T-helper 17 cell (primary cell): ENCODE measurements around the gene CACNA1G. TPM values are rescaled to one million over a fixed set of nuclear protein-coding genes. Genes with fewer than 3 reads are reported as not detected.

Experiments
- ATAC-seq: fragments of 150-1000 bp; cut with Tn5 transposase; 2 replicates; pipeline ENCODE4 v1.10.0; 2021; ENCODE audit warnings: mild to moderate bottlenecking, moderate library complexity
- DNase-seq, 3 donors: peaks; one replicate each; pipeline versions ENCODE4 v3.0.0 to v3.0.0-alpha.2; 2020 to 2021
- H3K9me3 ChIP-seq: one replicate; pipeline ENCODE4 v1.7.0; 2013; ENCODE audit warnings: low read length, mild to moderate bottlenecking; ENCODE audit not compliant: control insufficient read depth, poor library complexity, severe bottlenecking
- H3K27ac Mint-ChIP-seq: one replicate; pipeline ENCODE4 v1.8.0; 2022; ENCODE audit warnings: mild to moderate bottlenecking, moderate library complexity, mixed read lengths
- H3K27me3 Mint-ChIP-seq: one replicate; pipeline ENCODE4 v1.8.0; 2022; ENCODE audit warnings: mixed read lengths
- H3K36me3 Mint-ChIP-seq: one replicate; pipeline ENCODE4 v1.8.0; 2022; ENCODE audit warnings: low read depth, mixed read lengths
- H3K4me1 Mint-ChIP-seq: one replicate; pipeline ENCODE4 v1.8.0; 2022; ENCODE audit warnings: mild to moderate bottlenecking, mixed read lengths
- H3K4me3 Mint-ChIP-seq: one replicate; pipeline ENCODE4 v1.8.0; 2022; ENCODE audit warnings: mild to moderate bottlenecking, moderate library complexity, mixed read lengths
- total RNA-seq, 4 donors: library from RNA in 2 of 4; stranded (reverse) in 2 of 4; gene quantifications; one replicate each; pipeline ENCODE4 v1.2.3 and lab custom pipeline; 2022 to 2026

Gene CACNA1G
- total RNA-seq, 2 donors from 2014 or later, result 0.05 to 0.18 TPM

DNA sequence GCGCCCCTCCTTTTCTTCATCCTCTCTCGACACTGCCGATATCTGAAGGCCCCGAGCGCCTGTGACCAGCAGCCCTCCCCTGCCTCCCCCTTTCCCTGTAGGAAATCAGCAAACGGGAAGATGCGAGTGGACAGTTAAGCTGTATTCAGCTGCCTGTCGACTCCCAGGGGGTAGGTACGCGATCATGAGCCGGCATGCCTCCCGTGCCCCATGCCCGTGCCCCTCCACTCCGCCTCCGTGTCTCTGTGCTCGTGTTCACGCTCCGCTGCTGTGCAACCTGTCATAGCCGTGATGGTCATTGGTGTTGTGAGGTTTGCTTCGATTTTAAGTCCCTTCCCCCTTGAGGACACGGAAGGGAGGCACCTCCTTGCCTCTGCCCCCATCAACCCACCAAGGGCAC, 34.4 kb downstream of the CACNA1G start:
- H3K4me3 Mint-ChIP-seq, result no peak overlapping the region
- H3K36me3 Mint-ChIP-seq, result no peaks in the 10 kb centered on the region
- peaks cover 4% of the 10 kb centered on the region for H3K4me1 Mint-ChIP-seq
- no peak overlapping the region for H3K27ac Mint-ChIP-seq
- H3K9me3 ChIP-seq, result no peaks in the 10 kb centered on the region
- H3K27me3 Mint-ChIP-seq, result peaks cover 19% of the 10 kb centered on the region
- DNase-seq, result no peak
- no peak for ATAC-seq

DNA sequence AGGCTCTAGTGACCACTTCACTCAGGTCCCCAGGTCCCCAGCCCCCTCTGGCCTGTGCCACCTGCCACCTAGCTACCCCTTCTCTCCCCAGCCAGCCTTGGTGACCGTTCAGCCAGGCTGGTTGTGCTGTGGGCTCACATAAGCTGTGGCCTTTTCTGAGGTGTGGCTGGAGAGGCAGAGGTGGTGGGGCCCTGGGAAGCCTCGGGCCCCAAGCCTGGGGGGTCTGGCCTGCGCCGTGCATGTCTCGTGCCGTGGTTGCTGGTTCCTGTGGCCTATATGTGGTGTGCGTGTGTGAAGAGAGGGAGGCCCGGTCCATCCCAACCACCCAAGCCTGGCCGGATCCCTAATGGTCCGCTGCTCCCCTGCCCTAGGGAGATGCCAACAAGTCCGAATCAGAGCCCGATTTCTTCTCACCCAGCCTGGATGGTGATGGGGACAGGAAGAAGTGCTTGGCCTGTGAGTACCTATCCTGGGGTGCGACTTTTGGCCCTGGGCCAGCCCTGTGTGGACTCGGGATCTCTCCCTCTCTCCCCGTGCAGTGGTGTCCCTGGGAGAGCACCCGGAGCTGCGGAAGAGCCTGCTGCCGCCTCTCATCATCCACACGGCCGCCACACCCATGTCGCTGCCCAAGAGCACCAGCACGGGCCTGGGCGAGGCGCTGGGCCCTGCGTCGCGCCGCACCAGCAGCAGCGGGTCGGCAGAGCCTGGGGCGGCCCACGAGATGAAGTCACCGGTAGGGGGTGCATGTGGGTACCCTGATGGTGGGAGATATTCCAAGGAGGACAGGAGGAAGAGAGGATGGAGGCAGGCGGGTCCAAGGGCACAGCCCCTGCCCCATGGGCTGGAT, 35.9 kb downstream of the CACNA1G start:
- no peak for ATAC-seq
- no peaks in the 10 kb centered on the region for H3K36me3 Mint-ChIP-seq
- H3K9me3 ChIP-seq, result no peaks in the 10 kb centered on the region
- peaks cover 19% of the 10 kb centered on the region for H3K27me3 Mint-ChIP-seq
- H3K4me1 Mint-ChIP-seq, result peaks cover 4% of the 10 kb centered on the region
- no peak overlapping the region for H3K27ac Mint-ChIP-seq
- no peak overlapping the region for H3K4me3 Mint-ChIP-seq
- DNase-seq, result no peak

DNA sequence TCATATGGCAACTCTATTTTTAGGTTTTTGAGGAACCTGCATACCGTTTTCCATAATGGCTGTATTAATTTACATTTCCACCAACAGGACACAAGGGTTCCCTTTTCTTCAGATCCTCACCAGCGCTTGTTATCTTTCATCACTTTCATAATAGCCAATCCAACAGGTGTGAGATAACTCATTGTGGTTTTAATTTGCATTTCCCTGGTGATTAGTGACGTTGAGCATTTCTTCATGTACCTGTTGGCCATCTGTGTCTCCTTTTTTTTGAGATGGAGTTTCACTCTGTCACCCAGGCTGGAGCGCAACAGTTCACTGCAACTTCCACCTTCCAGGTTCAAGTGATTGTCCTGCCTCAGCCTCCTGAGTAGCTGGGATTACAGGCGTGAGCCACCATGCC, 38.0 kb downstream of the CACNA1G start:
- peaks cover 2% of the 10 kb centered on the region for H3K36me3 Mint-ChIP-seq
- peaks cover 31% of the 10 kb centered on the region for H3K27me3 Mint-ChIP-seq
- H3K4me1 Mint-ChIP-seq, result peaks cover 4% of the 10 kb centered on the region
- DNase-seq (no peak), ATAC-seq (no peak)
- H3K4me3 Mint-ChIP-seq, result no peak overlapping the region
- H3K27ac Mint-ChIP-seq, result no peak overlapping the region
- no peaks in the 10 kb centered on the region for H3K9me3 ChIP-seq

DNA sequence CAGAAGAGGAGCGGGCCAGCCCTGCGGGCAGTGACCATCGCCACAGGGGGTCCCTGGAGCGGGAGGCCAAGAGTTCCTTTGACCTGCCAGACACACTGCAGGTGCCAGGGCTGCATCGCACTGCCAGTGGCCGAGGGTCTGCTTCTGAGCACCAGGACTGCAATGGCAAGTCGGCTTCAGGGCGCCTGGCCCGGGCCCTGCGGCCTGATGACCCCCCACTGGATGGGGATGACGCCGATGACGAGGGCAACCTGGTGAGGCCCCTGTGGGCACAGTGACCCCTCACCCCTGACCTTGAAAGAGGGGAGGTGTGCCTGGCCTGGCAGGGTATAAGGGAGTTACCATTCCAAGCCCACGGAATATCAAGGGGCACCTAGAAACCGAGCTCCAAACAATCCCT, 39.1 kb downstream of the CACNA1G start:
- no peaks in the 10 kb centered on the region for H3K9me3 ChIP-seq
- Mint-ChIP-seq H3K4me3 (no peak overlapping the region), H3K4me1 (peaks cover 4% of the 10 kb centered on the region), H3K27me3 (peaks cover 36% of the 10 kb centered on the region), H3K36me3 (peaks cover 2% of the 10 kb centered on the region), H3K27ac (no peak overlapping the region)
- ATAC-seq (no peak), DNase-seq (no peak)

DNA sequence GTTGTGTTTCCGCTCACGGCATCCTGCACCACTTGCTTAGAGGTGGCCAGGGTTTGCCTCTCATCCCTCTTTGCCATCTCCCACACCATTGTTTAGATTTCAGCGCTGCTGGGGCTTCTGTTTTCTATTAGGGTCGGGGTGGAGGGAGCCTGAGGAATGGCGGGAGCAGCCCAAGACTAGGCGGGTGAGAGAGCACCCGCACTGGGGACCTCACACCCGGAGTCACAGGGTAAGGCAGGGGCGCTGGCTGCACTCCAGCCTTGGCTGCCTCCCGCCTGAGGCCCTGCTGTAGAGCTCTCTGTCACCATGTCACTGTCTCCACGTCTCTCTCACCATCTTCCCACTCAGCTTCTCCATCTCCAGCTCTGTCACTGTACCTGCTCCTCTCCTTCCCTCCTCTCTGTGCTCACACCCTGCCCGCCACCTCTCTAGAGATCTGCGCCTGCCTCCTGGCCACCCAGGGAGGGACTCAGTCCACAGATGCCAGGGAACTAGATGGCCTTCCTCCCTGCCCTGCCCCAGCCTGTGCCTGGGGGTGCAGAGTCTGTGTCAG, 41.4 kb downstream of the CACNA1G start:
- ATAC-seq, result no peak
- DNase-seq, result no peak
- peaks cover 51% of the 10 kb centered on the region for H3K27me3 Mint-ChIP-seq

DNA sequence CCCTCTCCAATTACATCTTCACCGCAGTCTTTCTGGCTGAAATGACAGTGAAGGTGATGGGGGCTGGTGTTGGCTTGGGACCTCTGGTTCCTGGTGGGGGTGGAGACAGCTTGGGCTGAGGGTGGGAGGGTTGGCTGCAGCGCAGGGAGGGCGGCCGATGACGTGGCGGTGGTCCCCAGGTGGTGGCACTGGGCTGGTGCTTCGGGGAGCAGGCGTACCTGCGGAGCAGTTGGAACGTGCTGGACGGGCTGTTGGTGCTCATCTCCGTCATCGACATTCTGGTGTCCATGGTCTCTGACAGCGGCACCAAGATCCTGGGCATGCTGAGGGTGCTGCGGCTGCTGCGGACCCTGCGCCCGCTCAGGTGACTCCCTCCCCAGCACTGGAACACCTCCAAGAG, 42.3 kb downstream of the CACNA1G start:
- H3K27ac Mint-ChIP-seq, result no peak overlapping the region
- peaks cover 2% of the 10 kb centered on the region for H3K4me1 Mint-ChIP-seq

More for the DNA sequence above, 41.4 kb downstream of the CACNA1G start:
- H3K27ac Mint-ChIP-seq, result no peak overlapping the region
- no peak overlapping the region for H3K4me3 Mint-ChIP-seq
- peaks cover 4% of the 10 kb centered on the region for H3K4me1 Mint-ChIP-seq
- peaks cover 4% of the 10 kb centered on the region for H3K36me3 Mint-ChIP-seq
- H3K9me3 ChIP-seq, result no peaks in the 10 kb centered on the region

DNA sequence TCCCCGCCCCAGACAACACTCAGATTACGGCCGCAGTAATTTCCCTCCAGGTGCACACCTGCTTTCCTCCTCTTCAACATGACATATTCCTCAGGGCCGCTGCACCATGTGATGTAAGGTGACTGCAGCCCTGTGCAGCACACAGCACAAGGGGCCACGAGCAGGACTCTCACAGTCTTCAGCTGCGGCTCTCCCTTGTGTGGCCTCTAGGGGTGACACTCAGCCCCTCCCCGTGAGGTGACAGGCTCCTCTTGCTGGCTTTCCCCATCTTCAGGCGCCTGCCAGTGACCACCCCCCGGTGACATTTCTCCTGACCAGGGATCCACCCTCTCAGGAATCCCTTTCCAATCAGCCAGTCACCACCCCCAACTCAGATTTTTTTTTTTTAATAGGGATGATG, 42.8 kb downstream of the CACNA1G start:
- Mint-ChIP-seq H3K27me3 (peaks cover 52% of the 10 kb centered on the region), H3K4me1 (peaks cover 2% of the 10 kb centered on the region), H3K27ac (no peak overlapping the region), H3K36me3 (peaks cover 4% of the 10 kb centered on the region), H3K4me3 (no peak overlapping the region)
- no peaks in the 10 kb centered on the region for H3K9me3 ChIP-seq
- no peak for ATAC-seq
- no peak for DNase-seq

More for the DNA sequence above, 42.3 kb downstream of the CACNA1G start:
- peaks cover 55% of the 10 kb centered on the region for H3K27me3 Mint-ChIP-seq
- ATAC-seq, result no peak
- no peak overlapping the region for H3K4me3 Mint-ChIP-seq
- H3K36me3 Mint-ChIP-seq, result peaks cover 4% of the 10 kb centered on the region
- H3K9me3 ChIP-seq, result no peaks in the 10 kb centered on the region
- no peak for DNase-seq

DNA sequence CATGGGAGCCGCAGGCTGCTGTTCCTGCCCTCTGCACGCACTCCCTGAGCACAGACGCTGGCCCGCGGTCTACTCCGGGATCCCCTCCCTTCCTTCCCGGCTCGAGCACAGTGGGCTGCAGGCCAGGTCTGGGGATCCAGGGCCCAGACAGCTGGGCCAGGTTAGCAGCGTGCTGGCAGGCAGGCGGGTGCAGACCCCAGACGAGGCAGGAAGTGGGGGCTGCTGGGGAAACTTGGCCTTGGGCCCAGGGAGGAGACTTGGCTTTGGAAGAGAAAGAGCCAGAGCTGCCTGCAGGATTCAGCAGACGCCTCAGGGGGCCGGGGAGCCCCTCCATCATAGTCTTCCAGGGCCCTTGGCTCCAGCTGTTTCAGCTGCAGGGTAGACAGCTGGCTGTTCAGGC, 44.0 kb downstream of the CACNA1G start:
- no peak for ATAC-seq
- no peak for DNase-seq
- no peaks in the 10 kb centered on the region for H3K9me3 ChIP-seq
- peaks cover 4% of the 10 kb centered on the region for H3K36me3 Mint-ChIP-seq
- no peak overlapping the region for H3K27ac Mint-ChIP-seq
- H3K4me1 Mint-ChIP-seq, result no peaks in the 10 kb centered on the region
- H3K27me3 Mint-ChIP-seq, result peaks cover 58% of the 10 kb centered on the region
- H3K4me3 Mint-ChIP-seq, result no peak overlapping the region

DNA sequence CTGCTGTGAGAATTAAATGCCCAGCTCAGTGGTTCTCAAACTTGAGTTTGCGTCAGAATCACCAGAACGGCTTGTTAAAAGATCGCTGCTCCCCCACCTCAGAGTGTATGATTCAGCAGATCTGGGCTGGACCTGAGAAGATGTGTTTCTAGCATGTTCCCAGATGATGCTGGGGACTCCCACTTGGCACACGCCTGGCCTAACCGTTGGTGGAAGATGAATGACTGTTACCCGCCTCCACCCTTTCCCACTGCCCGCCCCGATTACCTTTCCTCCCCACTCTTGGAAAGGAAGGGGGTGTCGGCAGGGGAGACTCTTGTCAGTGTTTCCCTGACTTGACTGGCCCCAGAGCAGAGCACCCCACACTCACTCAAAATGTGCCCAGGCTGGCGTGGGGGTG, 44.9 kb downstream of the CACNA1G start:
- DNase-seq (no peak), ATAC-seq (no peak)
- no peaks in the 10 kb centered on the region for H3K4me1 Mint-ChIP-seq
- no peak overlapping the region for H3K4me3 Mint-ChIP-seq
- H3K9me3 ChIP-seq, result no peaks in the 10 kb centered on the region
- peaks cover 67% of the 10 kb centered on the region for H3K27me3 Mint-ChIP-seq
- H3K36me3 Mint-ChIP-seq, result peaks cover 6% of the 10 kb centered on the region
- H3K27ac Mint-ChIP-seq, result no peak overlapping the region

DNA sequence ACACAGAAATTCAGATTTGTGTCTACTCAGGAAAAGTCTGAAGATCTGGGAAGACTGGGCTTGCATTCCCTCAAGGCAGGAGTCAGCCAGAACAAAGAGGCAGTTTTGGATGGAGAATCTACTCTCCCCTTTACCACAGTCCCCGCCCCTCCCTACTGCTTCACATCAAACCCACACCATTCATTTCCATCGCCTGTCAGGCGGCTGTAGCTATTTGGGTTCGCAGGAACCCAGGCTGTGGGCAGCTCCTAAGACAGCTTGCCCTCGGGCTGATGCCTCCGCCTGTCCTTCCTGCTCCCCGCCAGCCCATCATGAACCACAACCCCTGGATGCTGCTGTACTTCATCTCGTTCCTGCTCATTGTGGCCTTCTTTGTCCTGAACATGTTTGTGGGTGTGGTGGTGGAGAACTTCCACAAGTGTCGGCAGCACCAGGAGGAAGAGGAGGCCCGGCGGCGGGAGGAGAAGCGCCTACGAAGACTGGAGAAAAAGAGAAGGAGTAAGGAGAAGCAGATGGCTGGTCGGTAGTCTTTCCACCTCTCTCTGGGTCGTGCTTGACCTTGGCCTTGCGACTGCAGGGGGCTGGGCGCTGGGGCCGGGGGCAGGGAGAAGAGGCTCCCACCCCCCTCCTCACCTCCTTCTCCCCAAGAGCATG, 47.1 kb downstream of the CACNA1G start:
- no peak for ATAC-seq
- Mint-ChIP-seq H3K27me3 (peaks cover 68% of the 10 kb centered on the region), H3K27ac (no peak overlapping the region), H3K4me1 (no peaks in the 10 kb centered on the region), H3K4me3 (no peak overlapping the region), H3K36me3 (peaks cover 4% of the 10 kb centered on the region)
- DNase-seq, result no peak
- H3K9me3 ChIP-seq, result no peaks in the 10 kb centered on the region

DNA sequence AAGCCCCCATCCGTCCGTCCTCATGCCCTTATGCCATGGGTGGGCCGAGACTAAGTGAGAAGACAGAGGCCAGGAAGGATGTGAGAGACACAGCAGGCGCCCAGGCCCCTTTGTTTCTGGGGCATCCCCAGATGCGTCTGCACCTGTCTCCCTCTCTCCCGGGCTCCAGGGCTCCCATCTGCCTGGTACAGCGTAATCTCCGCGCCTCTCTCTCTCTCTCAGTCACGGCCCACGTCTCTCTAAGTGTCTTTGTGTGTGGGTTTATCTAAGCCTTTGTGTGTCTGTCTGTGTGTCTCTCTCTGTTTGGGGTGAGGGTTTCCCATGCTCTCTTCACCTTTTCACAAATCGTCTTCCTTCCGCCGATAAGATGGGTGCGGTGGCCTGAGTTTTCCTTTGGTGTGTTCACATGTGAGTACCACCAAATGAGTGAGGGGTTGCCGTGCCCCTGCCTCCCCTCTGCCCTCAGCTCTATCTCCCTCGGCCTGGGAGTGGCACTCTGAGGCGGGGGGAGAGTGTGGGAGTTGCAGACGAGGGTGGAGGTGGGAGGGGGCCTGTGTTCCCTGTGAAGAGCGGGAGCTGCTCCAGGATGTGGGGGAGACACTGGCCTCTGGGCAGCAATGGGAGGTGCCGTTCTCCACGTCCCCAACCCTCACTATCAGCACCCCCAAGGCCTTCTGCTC, 48.3 kb downstream of the CACNA1G start:
- peaks cover 65% of the 10 kb centered on the region for H3K27me3 Mint-ChIP-seq
- no peak overlapping the region for H3K4me3 Mint-ChIP-seq
- no peak overlapping the region for H3K27ac Mint-ChIP-seq
- no peaks in the 10 kb centered on the region for H3K9me3 ChIP-seq
- ATAC-seq, result no peak
- peaks cover 4% of the 10 kb centered on the region for H3K36me3 Mint-ChIP-seq
- no peak for DNase-seq
- H3K4me1 Mint-ChIP-seq, result no peaks in the 10 kb centered on the region

DNA sequence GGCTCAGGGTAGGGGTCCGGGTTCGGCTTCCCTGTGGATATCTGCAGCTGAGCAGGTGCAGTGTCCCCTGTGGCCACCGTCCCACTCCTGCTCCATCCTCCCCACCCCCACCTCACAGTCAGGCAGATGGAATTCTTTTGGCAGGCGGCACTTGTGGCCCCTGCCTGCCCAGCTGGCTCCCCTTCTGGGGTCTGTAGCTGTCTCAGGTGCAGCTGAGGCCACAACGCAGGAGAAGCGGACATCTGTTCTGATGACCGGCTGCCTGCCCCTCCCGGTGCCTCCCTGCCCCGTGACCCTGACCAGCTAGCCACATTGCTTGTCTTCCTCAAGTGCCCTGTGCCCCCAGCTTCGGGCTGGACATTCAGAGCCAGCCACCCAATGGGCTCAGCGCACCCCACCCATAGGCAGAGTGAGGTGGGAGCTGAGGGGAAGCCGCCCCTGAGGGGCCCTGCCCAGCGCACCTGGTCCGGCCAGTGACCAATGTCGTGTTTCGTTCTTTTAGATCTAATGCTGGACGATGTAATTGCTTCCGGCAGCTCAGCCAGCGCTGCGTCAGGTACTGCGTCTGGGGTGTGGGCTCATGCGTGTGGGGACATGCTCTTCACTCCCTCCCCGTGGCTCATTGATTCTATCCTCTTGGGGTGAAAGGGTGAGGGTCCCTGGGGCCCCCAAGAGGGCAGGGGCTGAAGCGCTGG, 49.0 kb downstream of the CACNA1G start:
- Mint-ChIP-seq H3K27me3 (peaks cover 63% of the 10 kb centered on the region), H3K4me1 (peaks cover 6% of the 10 kb centered on the region), H3K4me3 (no peak overlapping the region), H3K36me3 (peaks cover 4% of the 10 kb centered on the region), H3K27ac (no peak overlapping the region)
- H3K9me3 ChIP-seq, result no peaks in the 10 kb centered on the region
- ATAC-seq (no peak), DNase-seq (no peak)

DNA sequence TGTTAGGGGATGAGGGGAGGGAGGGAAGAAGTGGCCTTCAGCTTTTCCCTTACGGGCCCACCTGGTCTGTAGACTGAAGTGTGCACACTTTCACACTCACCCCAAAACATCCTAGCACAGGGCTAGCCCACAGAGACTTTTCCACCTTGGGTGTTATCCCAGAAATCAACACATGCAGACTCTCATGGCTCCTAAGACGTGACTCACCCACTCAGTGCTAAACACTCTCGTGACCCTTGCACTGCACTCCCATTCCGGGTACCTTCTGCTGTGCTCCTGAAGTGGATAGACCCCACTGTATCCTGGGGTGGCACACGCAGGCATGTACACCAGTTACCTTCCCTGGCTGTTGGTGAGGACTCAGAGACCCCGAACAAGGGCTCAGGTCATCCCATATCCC, 51.1 kb downstream of the CACNA1G start:
- Mint-ChIP-seq H3K4me1 (peaks cover 7% of the 10 kb centered on the region), H3K36me3 (peaks cover 4% of the 10 kb centered on the region), H3K27ac (no peak overlapping the region), H3K4me3 (no peak overlapping the region), H3K27me3 (peaks cover 50% of the 10 kb centered on the region)
- H3K9me3 ChIP-seq, result no peaks in the 10 kb centered on the region
- ATAC-seq, result no peak
- no peak for DNase-seq
